HepG2 (cell line): ENCODE measurements around the gene CCDC157. TPM values are rescaled to one million over a fixed set of nuclear protein-coding genes. Genes with fewer than 3 reads are reported as not detected.

Source experiments
- ATAC-seq: fragments of 200-7000 bp; cut with Tn5 transposase; 3 replicates; pipeline ENCODE4 v1.9.1; 2020; ENCODE audit warnings: mild to moderate bottlenecking, moderate library complexity
- BruUV-seq: library from RNA; stranded (reverse); fragments of 400-500 nt; replicated peaks from 2 replicates; lab custom pipeline; 2021; lab: Mats Ljungman, UMichigan
- CTCF ChIA-PET: fragments of 300-600 bp; formaldehyde crosslinking; extraction: SDS; loops from one replicate; lab custom pipeline; 2021; ENCODE audit warnings: low total read pairs, inconsistent platforms, low intra/inter-chr PET ratio; lab: Yijun Ruan, JAX
- POLR2A ChIA-PET: fragments of 350-600 bp; sonication (Branson Sonifier 250); formaldehyde crosslinking; loops from one replicate; lab custom pipeline; 2020; ENCODE audit warnings: antibody characterized with exemption, inconsistent platforms; lab: Yijun Ruan, JAX
- DNase-seq: peaks from one replicate; pipeline ENCODE4 v3.0.0-alpha.2; 2015; ENCODE audit warnings: low spot score
- FAIRE-seq: peaks from 3 replicates; lab custom pipeline; 2011; peaks lifted over from hg19 to GRCh38; lab: Jason Lieb, UNC
- H2AFZ ChIP-seq: one replicate; pipeline ENCODE4 v1.6.1; 2011; ENCODE audit warnings: low read length, inconsistent platforms
- H3K27ac ChIP-seq: fragments of 300-600 bp; 3 replicates; pipeline ENCODE4 v1.8.0; 2011; ENCODE audit warnings: mixed run types, mild to moderate bottlenecking, mixed read lengths, low read length, inconsistent platforms; ENCODE audit not compliant: insufficient read depth; ENCODE audit errors: extremely low read length
- H3K27me3 ChIP-seq, 2 experiments: fragments of 200-600 bp in 1 of 2; 2 replicates in 1 of 2; 3 replicates in 1 of 2; pipeline versions ENCODE4 v1.6.0 to v1.8.0; 2011; ENCODE audit warnings: low read length in 2 of 2, mild to moderate bottlenecking in 2 of 2, moderate library complexity in 2 of 2, inconsistent platforms in 1 of 2; ENCODE audit not compliant: insufficient read depth in 2 of 2, control insufficient read depth in 1 of 2
- H3K36me3 ChIP-seq, 2 experiments: fragments of 200-600 bp in 1 of 2; replicated peaks in 1 of 2; 2 replicates in 1 of 2; 3 replicates in 1 of 2; pipeline versions ENCODE4 v1.5.1 to v1.8.0; 2011; ENCODE audit warnings: low read length in 2 of 2, inconsistent platforms in 1 of 2; ENCODE audit not compliant: insufficient read depth in 2 of 2, control insufficient read depth in 1 of 2
- H3K4me1 ChIP-seq: 2 replicates; pipeline ENCODE4 v1.5.1; 2012; ENCODE audit warnings: low read length, inconsistent platforms; ENCODE audit not compliant: insufficient read depth
- H3K4me2 ChIP-seq: 2 replicates; pipeline ENCODE4 v1.6.0; 2011; ENCODE audit warnings: low read depth, low read length, inconsistent platforms
- H3K4me3 ChIP-seq, 3 experiments: fragments of 200-600 bp in 1 of 3; sonication (generic), shearing (Covaris generic) in 1 of 3; replicated peaks in 1 of 3; 2 replicates each; pipeline ENCODE4 v1.5.1; 2011 to 2016; ENCODE audit warnings: low read length in 3 of 3, inconsistent platforms in 2 of 3, low read depth in 2 of 3, mild to moderate bottlenecking in 2 of 3, control low read depth in 1 of 3, mixed read lengths in 1 of 3; ENCODE audit not compliant: insufficient read depth in 1 of 3
- H3K79me2 ChIP-seq: one replicate; pipeline ENCODE4 v1.6.1; 2011; ENCODE audit warnings: low read length, inconsistent platforms; ENCODE audit not compliant: insufficient read depth
- H3K9ac ChIP-seq: 2 replicates; pipeline ENCODE4 v1.6.0; 2011; ENCODE audit warnings: mild to moderate bottlenecking, low read depth, low read length, inconsistent platforms; ENCODE audit not compliant: insufficient read depth
- H3K9me3 ChIP-seq: 2 replicates; pipeline ENCODE4 v1.5.1; 2012; ENCODE audit warnings: mild to moderate bottlenecking, low read length
- H4K20me1 ChIP-seq: 2 replicates; pipeline ENCODE4 v1.6.0; 2011; ENCODE audit warnings: inconsistent platforms, mild to moderate bottlenecking, low read length, moderate library complexity; ENCODE audit not compliant: insufficient read depth
- AGO1 ChIP-seq: fragments of 200-400 bp; formaldehyde crosslinking; IDR thresholded peaks from 2 replicates; pipeline ENCODE4 v1.6.1; 2017; ENCODE audit warnings: mild to moderate bottlenecking, low read depth, low read length, moderate library complexity; ENCODE audit not compliant: poor library complexity, severe bottlenecking
- ATF1 ChIP-seq: IDR thresholded peaks from 2 replicates; pipeline ENCODE4 v1.6.1; 2016; ENCODE audit warnings: mild to moderate bottlenecking, control low read depth
- DNMT3B ChIP-seq: conservative IDR thresholded peaks from 2 replicates; pipeline ENCODE4 v1.6.1; 2016; ENCODE audit warnings: missing biosample characterization, control low read depth
- FOSL2 ChIP-seq: sonication (generic); formaldehyde crosslinking; IDR thresholded peaks from 2 replicates; pipeline ENCODE4 v1.4.0; 2020; ENCODE audit warnings: missing genetic modification reagents
- FOXO1 ChIP-seq: sonication (generic); formaldehyde crosslinking; IDR thresholded peaks from 2 replicates; pipeline ENCODE4 v1.4.0; 2020; ENCODE audit warnings: missing genetic modification reagents
- HES4 ChIP-seq: sonication (generic); formaldehyde crosslinking; IDR thresholded peaks from 2 replicates; pipeline ENCODE4 v1.9.0; 2021; ENCODE audit warnings: mild to moderate bottlenecking, missing genetic modification reagents, borderline replicate concordance
- MATR3 ChIP-seq: sonication (generic); formaldehyde crosslinking; IDR thresholded peaks from 2 replicates; pipeline ENCODE4 v1.4.0; 2020; ENCODE audit warnings: missing genetic modification reagents
- NFE2 ChIP-seq: sonication (generic); formaldehyde crosslinking; IDR thresholded peaks from 2 replicates; pipeline ENCODE4 v1.4.0; 2020; ENCODE audit warnings: missing genetic modification reagents
- ZBTB8A ChIP-seq: sonication (generic); formaldehyde crosslinking; IDR thresholded peaks from 2 replicates; pipeline ENCODE4 v1.4.0; 2020; ENCODE audit warnings: mild to moderate bottlenecking, low read depth, missing genetic modification reagents, borderline replicate concordance
- ZC3H4 ChIP-seq: sonication (generic); formaldehyde crosslinking; IDR thresholded peaks from 2 replicates; pipeline ENCODE4 v1.4.0; 2020; ENCODE audit warnings: missing genetic modification reagents, borderline replicate concordance
- ZMYM3 ChIP-seq: sonication (generic); formaldehyde crosslinking; IDR thresholded peaks from 2 replicates; pipeline ENCODE4 v1.5.1; 2020; ENCODE audit warnings: mild to moderate bottlenecking, missing genetic modification reagents
- ZNF121 ChIP-seq: sonication (generic); formaldehyde crosslinking; IDR thresholded peaks from 2 replicates; pipeline ENCODE4 v1.5.0; 2020; ENCODE audit warnings: mild to moderate bottlenecking, missing genetic modification reagents
- ZNF180 ChIP-seq: sonication (generic); formaldehyde crosslinking; IDR thresholded peaks from 2 replicates; pipeline ENCODE4 v1.4.0; 2020; ENCODE audit warnings: low read depth, missing genetic modification reagents, borderline replicate concordance
- ZNF749 ChIP-seq: sonication (generic); formaldehyde crosslinking; IDR thresholded peaks from 2 replicates; pipeline ENCODE4 v1.8.0; 2022; ENCODE audit warnings: mild to moderate bottlenecking, missing genetic modification reagents, moderate library complexity, borderline replicate concordance
- WGBS: methylation state at CpG from one replicate; pipeline ENCODE4 v1.1.6; 2017; ENCODE audit warnings: low lambda C conversion rate; 5-methylcytosine and 5-hydroxymethylcytosine counted together
- in situ Hi-C: cut with HindIII; loops from 2 replicates; pipeline ENCODE4 v1.10.0; 2017; ENCODE audit warnings: low pct_unique_long_range_greater_than_20kb; ENCODE audit not compliant: extremely low pct_ligation_motif_present
- intact Hi-C: fragments of 100-400 bp; cut with micrococcal nuclease; formaldehyde crosslinking; loops from one replicate; pipeline ENCODE4 v1.10.0; 2022; ENCODE audit not compliant: unreplicated experiment
- polyA plus RNA-seq, 8 experiments: library from polyadenylated mRNA; depleted of rRNA in 3 of 8; stranded (reverse) in 7 of 8; unstranded in 1 of 8; fragments of >200 nt; fragmentation: Illumina TruSeq in 4 of 8; extraction: Trizol in 4 of 8; gene quantifications; 2 replicates each; pipeline versions ENCODE4 v1.2.1 to v1.2.3, GENCODE V29; 2011 to 2016; ENCODE audit warnings: low read depth in 4 of 8, missing spikeins in 1 of 8, mixed read lengths in 1 of 8; ENCODE audit not compliant: insufficient read depth in 1 of 8
- total RNA-seq, 5 experiments: library from RNA; depleted of rRNA; stranded (reverse); fragments of >200 nt; fragmentation: Illumina TruSeq; extraction: Trizol; gene quantifications; 2 replicates each; pipeline ENCODE4 v1.2.3, GENCODE V29; 2016; ENCODE audit warnings: low read depth in 1 of 5
- TF ChIP-seq, protein P1 (sequence below): IDR thresholded peaks from 2 replicates; pipeline ENCODE4 v1.6.1; 2012; ENCODE audit warnings: low read depth, low read length, improper control_type of control experiment
- TF ChIP-seq, protein P2 (sequence below): sonication (generic); formaldehyde crosslinking; IDR thresholded peaks from 2 replicates; pipeline ENCODE4 v1.8.0; 2022; ENCODE audit warnings: missing genetic modification reagents, mild to moderate bottlenecking, moderate library complexity, borderline replicate concordance

Gene CCDC157
- total and polyA plus RNA-seq, 2 of the 13 experiments (the other 11 are each of a cell fraction or from before 2014, with no cell fraction given): 1.4 to 1.6 TPM

DNA sequence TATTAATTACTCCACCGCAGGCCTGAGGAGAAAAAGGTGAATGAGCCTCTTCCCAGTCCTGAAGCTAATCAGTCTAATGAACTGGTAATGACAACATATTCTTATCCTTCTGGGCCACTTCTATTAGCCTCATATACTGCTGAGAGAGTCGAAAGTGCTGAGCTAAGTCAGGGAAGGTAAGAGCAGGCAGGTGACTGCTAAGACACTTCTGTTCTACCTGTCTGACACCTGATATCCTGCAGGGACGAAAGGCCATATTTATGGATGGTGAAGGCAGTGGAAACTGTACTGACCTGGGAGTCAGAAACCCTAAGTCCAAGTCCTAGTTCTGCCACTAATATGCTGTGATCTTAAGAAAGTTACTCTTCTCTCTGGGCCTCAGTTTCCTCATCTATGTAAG lies 33.6 kb upstream of the CCDC157 start:
- peaks cover 56% of the 10 kb centered on the region for H3K4me1 ChIP-seq
- ATAC-seq: no peak
- H3K4me3 ChIP-seq: no peak overlapping the region
- ChIA-PET POLR2A (interaction anchor here (1.0 kb wide), 1 partner anchor 34 kb away, joined by 3 read pairs; the partner anchor contains the start of genes CCDC157 and SF3A1), CTCF (no interaction called here)
- H3K9ac ChIP-seq: no peak overlapping the region
- H3K27ac ChIP-seq: no peak overlapping the region
- no peaks in the 10 kb centered on the region; a peak in 1 of 5 replicates for H3K27me3 ChIP-seq
- H3K4me2 ChIP-seq: no peak overlapping the region
- no peaks in the 10 kb centered on the region for H4K20me1 ChIP-seq
- TF ChIP-seq, protein P1, sequence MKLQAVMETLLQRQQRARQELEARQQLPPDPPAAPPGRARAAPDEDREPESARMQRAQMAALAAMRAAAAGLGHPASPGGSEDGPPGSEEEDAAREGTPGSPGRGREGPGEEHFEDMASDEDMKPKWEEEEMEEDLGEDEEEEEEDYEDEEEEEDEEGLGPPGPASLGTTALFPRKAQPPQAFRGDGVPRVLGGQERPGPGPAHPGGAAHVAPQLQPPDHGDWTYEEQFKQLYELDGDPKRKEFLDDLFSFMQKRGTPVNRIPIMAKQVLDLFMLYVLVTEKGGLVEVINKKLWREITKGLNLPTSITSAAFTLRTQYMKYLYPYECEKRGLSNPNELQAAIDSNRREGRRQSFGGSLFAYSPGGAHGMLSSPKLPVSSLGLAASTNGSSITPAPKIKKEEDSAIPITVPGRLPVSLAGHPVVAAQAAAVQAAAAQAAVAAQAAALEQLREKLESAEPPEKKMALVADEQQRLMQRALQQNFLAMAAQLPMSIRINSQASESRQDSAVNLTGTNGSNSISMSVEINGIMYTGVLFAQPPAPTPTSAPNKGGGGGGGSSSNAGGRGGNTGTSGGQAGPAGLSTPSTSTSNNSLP: no peak
- TF ChIP-seq ATF1 (CRISPR knock-in tag) (no peak), ZMYM3 (CRISPR knock-in tag) (no peak), ZBTB8A (no peak), MATR3 (no peak), FOXO1 (CRISPR knock-in tag) (no peak), FOSL2 (CRISPR knock-in tag) (no peak), ZNF749 (CRISPR knock-in tag) (no peak), AGO1 (no peak), DNMT3B (CRISPR knock-in tag) (no peak), ZNF180 (CRISPR knock-in tag) (no peak), ZC3H4 (CRISPR knock-in tag) (no peak), HES4 (CRISPR knock-in tag) (no peak), ZNF121 (CRISPR knock-in tag) (no peak), NFE2 (CRISPR knock-in tag) (no peak)
- TF ChIP-seq, protein P2, sequence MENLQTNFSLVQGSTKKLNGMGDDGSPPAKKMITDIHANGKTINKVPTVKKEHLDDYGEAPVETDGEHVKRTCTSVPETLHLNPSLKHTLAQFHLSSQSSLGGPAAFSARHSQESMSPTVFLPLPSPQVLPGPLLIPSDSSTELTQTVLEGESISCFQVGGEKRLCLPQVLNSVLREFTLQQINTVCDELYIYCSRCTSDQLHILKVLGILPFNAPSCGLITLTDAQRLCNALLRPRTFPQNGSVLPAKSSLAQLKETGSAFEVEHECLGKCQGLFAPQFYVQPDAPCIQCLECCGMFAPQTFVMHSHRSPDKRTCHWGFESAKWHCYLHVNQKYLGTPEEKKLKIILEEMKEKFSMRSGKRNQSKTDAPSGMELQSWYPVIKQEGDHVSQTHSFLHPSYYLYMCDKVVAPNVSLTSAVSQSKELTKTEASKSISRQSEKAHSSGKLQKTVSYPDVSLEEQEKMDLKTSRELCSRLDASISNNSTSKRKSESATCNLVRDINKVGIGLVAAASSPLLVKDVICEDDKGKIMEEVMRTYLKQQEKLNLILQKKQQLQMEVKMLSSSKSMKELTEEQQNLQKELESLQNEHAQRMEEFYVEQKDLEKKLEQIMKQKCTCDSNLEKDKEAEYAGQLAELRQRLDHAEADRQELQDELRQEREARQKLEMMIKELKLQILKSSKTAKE (CRISPR knock-in tag): no peak
- in situ Hi-C loops (no loop called here), intact Hi-C loops (no loop called here)
- no peak for FAIRE-seq
- no TSS peak for BruUV-seq
- H2AFZ ChIP-seq: no peak overlapping the region
- H3K9me3 ChIP-seq: no peaks in the 10 kb centered on the region
- 97% methylated on average over 3 of the region's 3 CpGs for WGBS
- no peaks in the 10 kb centered on the region for H3K79me2 ChIP-seq
- no peaks in the 10 kb centered on the region for H3K36me3 ChIP-seq
- no peak for DNase-seq
